ENCODE data around the gene HDAC4. TPM values are rescaled to one million over a fixed set of nuclear protein-coding genes. Genes with fewer than 3 reads are reported as not detected.

Gene HDAC4
- total RNA-seq, 1 donor from 2014 or later = 76.6 TPM

DNA sequence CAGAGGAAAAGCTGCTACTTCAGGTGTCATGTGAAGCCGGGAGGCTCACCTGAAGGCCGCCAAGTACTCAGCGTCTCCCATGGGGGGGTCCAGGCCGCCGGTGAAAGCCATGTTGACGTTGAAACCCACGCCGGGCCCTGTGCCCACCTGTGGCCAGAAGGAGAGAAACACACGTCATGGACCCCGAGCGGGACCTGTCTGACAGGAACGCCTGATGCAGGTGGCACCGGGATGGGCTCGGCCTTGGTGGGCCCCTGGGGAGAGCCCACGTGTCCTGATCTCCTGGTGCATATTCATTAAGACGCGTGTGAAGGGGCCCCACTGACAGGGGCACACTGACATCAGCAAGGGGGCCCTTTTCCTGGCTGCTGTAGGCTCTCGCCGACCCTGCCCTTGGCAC, 319.8 kb downstream of the HDAC4 start:
- TF ChIP-seq POLR2A (IDR thresholded peaks at IDR 0.05) (no peak), POLR2AphosphoS5 (IDR thresholded peaks at IDR 0.05; ENCODE audit: insufficient read depth in 1 of 2, low read depth in 1 of 2) (no peak)
- TF ChIP-seq, protein P1, sequence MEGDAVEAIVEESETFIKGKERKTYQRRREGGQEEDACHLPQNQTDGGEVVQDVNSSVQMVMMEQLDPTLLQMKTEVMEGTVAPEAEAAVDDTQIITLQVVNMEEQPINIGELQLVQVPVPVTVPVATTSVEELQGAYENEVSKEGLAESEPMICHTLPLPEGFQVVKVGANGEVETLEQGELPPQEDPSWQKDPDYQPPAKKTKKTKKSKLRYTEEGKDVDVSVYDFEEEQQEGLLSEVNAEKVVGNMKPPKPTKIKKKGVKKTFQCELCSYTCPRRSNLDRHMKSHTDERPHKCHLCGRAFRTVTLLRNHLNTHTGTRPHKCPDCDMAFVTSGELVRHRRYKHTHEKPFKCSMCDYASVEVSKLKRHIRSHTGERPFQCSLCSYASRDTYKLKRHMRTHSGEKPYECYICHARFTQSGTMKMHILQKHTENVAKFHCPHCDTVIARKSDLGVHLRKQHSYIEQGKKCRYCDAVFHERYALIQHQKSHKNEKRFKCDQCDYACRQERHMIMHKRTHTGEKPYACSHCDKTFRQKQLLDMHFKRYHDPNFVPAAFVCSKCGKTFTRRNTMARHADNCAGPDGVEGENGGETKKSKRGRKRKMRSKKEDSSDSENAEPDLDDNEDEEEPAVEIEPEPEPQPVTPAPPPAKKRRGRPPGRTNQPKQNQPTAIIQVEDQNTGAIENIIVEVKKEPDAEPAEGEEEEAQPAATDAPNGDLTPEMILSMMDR (IDR thresholded peaks at IDR 0.05) = no peak
- Histone ChIP-seq H3K4me1 (no peaks in the 10 kb centered on the region), H3K36me3 (peaks cover 0 to 47% of the 10 kb centered on the region in 2 donors), H3K4me3 (no peak overlapping the region), H3K27me3 (no peaks in the 10 kb centered on the region), H3K27ac (no peak overlapping the region), H3K9me3 (no peaks in the 10 kb centered on the region)
- intact Hi-C loops (cut with DNase I) = no loop called here
- DNase-seq (ENCODE audit: extremely low spot score in 2 of 2) = no peak

DNA sequence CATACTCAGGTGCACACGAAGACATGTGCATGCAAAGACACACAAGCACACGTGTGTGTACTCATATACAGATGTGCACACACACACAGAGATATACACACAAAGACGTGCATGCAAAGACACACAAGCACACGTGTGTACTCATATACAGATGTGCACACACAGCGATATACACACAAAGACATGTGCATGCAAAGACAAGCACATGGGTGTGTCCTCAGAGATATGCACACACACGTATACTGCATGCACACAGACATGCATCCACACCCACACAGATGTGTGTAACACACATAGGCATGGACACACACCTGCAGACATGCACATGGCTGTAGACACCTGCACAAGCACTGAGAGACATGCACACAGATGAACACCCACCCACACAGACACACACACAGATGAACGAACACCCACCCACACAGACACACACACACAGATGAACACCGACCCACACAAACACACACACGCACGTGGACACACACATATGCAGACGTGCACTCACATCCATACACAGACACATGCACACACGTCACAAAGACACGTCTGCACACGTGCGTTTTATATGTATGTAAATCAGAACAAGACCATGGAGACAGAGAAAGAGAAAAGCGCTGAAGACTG, 321.0 kb downstream of the HDAC4 start:
- intact Hi-C loops (cut with DNase I) = no loop called here
- no peaks in the 10 kb centered on the region for H3K4me1 ChIP-seq
- H3K27me3 ChIP-seq = no peaks in the 10 kb centered on the region
- H3K27ac ChIP-seq = no peak overlapping the region
- TF ChIP-seq, protein P1 (IDR thresholded peaks at IDR 0.05) = no peak
- no peak for DNase-seq (ENCODE audit: extremely low spot score in 2 of 2)
- H3K4me3 ChIP-seq = no peak overlapping the region
- H3K9me3 ChIP-seq = no peaks in the 10 kb centered on the region
- peaks cover 0 to 57% of the 10 kb centered on the region in 2 donors for H3K36me3 ChIP-seq

DNA sequence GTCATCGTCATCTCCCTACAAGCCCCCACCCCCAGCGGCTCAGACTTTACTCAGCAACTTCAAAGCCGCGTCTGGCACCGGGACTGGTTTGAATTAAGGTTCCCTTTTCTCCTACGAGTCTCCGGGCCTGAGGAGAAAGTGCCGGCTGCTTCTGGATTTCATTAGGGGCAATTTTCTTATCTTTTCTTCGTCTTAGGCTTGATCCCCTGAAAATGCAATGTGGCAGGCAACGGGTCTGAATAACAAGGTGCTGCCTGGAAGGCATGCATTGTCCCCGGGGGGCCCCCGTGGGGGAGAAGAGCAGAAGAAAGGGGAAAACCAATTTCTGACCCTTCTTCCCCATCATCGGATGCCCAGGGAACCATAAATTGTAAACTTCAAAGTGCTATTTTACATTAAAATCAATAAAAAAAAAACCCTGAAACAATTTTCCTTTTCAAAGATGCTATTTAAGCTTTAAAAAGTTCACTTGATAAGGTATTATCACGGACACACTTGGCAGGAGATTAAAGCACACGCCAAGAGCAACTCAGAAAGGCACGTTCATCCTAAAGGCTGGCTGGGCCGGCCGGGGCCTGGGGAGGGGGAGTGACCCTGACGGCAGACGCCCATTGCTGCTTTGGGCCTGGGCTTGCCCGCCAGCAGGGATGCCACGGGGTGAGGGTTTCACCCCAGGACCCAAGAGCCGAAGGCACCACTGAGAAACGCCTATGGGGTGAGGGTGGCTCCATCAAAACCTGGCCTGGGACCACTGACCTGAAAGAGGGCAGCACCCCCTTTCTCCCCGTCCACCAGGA, 322.5 kb downstream of the HDAC4 start:
- TF ChIP-seq POLR2A (IDR thresholded peaks at IDR 0.05) (no peak), POLR2AphosphoS5 (IDR thresholded peaks at IDR 0.05; ENCODE audit: insufficient read depth in 1 of 2, low read depth in 1 of 2) (no peak)
- TF ChIP-seq, protein P1 (IDR thresholded peaks at IDR 0.05) = no peak
- Histone ChIP-seq H3K36me3 (peaks cover 0 to 53% of the 10 kb centered on the region in 2 donors), H3K4me1 (no peaks in the 10 kb centered on the region), H3K4me3 (no peak overlapping the region), H3K27ac (no peak overlapping the region), H3K9me3 (no peaks in the 10 kb centered on the region), H3K27me3 (no peaks in the 10 kb centered on the region)
- no peak for DNase-seq (ENCODE audit: extremely low spot score in 2 of 2)
- intact Hi-C loops (cut with DNase I) = no loop called here

DNA sequence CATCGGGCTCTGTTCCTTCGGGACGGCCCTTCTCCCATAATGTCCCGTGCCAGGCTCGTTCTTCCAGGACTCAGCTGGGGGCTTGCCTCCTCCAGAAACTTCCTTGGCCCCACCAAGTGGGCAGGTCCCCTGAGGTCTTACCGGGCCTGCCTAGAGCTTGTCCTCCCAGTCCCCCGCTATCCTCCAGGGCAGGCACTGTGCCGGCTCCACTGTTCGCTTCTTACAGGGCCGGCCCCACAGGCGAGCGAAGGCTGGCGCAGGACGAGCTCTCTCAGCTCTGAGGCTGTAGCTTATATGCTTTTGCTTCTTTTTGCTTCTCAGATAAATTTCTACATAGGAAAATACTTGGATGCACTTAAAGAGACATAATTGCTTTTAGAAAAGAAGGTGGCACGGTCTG, 323.6 kb downstream of the HDAC4 start:
- Histone ChIP-seq H3K36me3 (peaks cover 0 to 55% of the 10 kb centered on the region in 2 donors), H3K4me1 (no peaks in the 10 kb centered on the region), H3K27ac (no peak overlapping the region), H3K27me3 (no peaks in the 10 kb centered on the region), H3K4me3 (no peak overlapping the region), H3K9me3 (no peaks in the 10 kb centered on the region)
- TF ChIP-seq POLR2AphosphoS5 (IDR thresholded peaks at IDR 0.05; ENCODE audit: insufficient read depth in 1 of 2, low read depth in 1 of 2) = no peak
- TF ChIP-seq, protein P1 (IDR thresholded peaks at IDR 0.05) = no peak
- TF ChIP-seq POLR2A (IDR thresholded peaks at IDR 0.05) = no peak
- intact Hi-C loops (cut with DNase I) = no loop called here
- no peak for DNase-seq (ENCODE audit: extremely low spot score in 2 of 2)
